HG03097 (cell line): Measurements from ENCODE around the gene SYNE1.
"Not testable (repeated sequence)": the region's sequence is repeated elsewhere in the genome, so short reads cannot be mapped to it uniquely, and the experiment has no call there.

Experiments used
- ATAC-seq: cut with Tn5 transposase; IDR thresholded peaks from one replicate; pipeline ENCODE4 v1.9.1; 2021; ENCODE audit not compliant: unreplicated experiment, low FRiP score

SYNE1 gene

GRCh38 chr6:152164957-152165356 lies 472.2 kb downstream of the SYNE1 start:
- ATAC-seq, result no peak

DNA sequence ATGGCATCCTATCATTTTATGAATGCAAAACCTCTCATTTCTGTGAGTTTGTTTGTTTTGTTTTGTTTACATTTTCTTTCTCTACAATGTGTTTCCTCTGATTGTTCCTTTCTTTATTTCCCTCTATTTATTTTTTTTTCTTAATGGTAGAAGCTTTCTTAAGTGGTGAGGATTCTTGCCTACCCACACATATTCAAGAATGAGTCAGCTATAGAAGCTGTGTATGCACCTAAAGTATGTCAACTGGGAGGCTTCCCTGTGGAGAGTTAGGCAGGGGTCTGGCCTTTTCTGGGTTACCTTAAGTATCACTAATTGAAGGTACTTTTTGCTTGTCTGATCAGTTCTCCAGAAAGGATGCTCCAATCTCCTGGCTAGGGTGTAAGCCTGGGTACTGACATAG lies 475.7 kb downstream of the SYNE1 start:
- no peak for ATAC-seq

GRCh38 chr6:152160346-152160745 lies 476.8 kb downstream of the SYNE1 start:
- ATAC-seq, result peak; percentile 98

GRCh38 chr6:152155792-152156191 lies 481.4 kb downstream of the SYNE1 start:
- ATAC-seq, result no peak

DNA sequence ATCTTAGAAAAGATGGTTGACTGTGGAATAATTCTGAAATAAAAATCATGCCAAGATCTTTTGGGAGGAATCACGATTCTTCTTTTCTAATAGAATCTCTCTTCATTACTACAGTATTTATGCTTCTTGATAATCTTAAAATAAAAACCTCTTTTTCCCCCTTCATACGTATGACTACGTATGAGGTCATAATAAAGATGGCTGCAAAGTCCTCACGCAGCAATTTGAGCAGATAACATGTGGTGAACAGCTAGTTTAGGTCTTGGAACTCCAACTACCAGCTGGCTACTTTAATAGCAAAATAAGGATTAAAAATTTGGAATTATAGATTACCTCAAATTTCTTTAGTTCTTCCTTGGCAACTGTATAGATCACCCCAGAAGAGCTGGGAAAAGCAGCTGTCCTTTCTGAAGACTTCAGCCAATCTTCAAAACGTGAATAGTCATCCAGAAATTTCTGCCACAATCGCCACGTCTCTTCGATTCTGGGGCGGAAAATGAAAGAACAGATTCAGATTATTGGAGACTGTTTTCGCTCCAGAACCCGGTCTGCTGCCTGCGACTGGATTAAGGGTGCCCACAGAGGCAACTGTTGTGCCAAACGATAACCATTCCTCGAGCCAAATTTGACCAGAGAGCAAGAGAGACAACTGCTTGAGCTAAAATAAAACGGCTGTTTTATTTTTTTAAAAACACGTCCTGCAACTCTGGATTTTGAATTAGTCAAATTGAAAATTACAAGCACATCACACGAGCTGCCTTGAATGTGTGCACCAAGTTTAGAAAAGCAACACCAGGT lies 482.4 kb downstream of the SYNE1 start:
- no peak for ATAC-seq

DNA sequence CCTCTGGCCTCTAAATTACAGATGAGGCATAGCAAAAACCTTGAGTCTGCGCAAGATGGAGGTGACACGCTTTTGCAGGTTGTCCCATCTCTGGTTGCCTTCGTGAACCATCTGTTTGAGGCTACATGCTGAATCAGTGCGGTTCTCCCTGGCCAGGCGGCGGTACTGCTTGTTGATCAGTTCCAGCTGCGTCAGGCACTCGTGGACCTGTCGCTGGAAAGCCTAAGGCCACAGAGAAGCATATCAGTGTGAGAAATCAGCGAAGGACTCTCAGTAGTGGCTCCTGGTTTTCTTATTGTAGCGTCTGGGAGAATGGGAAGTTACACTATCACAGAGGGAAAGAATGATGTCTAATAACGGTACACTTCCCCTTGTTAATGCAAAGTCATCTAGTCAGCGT lies 485.2 kb downstream of the SYNE1 start:
- no peak for ATAC-seq

- no peak for ATAC-seq
These were observed 487.0 kb downstream of the SYNE1 start for GRCh38 chr6:152150196-152150595.

- no peak for ATAC-seq
These were observed 488.8 kb downstream of the SYNE1 start for GRCh38 chr6:152148412-152148811.

DNA sequence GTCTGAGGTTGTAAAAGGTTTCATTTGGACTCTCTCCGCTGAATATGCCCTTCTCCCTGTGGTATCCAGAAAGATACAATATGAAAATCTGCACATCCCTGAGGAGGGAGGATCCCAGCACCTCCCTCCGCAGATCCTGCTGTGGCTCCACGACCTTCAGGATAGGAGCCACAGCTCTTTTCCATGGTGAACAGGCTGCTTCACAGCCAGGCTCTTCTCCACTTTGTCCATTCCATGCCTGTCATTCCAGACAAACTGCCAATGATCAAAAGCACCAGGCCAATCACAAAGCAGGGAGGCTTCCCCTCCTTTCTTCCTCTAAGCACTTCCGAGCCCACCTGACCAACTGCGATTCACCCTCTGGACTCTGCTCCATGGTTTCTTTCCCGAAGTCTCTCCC lies 489.9 kb downstream of the SYNE1 start:
- no peak for ATAC-seq

DNA sequence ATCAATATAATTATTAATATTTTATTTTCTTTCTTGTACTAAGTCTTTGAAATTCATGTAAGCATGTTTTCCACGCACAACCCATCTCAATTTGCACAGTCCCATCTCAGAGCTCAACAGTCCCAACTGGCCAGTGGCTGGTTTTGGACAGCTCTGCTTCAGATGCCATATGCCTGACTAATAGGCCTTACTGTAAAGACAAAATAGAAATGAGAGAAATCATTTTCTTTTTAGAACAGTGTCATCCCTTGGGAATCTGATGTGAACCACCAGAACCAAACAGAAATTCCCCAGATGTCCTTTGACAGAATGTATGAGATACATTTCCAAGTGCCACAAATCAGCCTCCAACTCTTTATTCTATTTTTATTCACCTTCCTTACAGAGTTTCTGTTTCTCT lies 490.8 kb downstream of the SYNE1 start:
- no peak for ATAC-seq

DNA sequence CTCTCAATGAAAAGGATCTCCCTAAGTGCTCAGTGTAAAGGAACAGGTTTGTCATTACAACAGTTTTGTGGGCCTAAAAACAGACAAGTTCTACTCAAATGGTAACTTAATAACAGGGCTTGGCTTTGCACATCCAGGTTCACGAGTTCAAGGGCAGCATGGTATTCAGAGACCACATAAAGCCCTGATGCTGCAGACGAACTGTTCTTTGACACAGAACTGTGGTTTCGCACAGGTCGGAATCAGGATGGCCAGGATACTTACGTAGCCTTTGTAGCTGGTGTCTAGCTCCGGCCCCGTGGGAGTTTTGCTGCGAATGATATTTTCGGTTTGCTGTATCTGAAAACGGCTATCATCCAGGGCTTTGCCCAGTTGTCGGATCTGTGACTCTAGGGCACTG lies 493.8 kb downstream of the SYNE1 start:
- no peak for ATAC-seq

DNA sequence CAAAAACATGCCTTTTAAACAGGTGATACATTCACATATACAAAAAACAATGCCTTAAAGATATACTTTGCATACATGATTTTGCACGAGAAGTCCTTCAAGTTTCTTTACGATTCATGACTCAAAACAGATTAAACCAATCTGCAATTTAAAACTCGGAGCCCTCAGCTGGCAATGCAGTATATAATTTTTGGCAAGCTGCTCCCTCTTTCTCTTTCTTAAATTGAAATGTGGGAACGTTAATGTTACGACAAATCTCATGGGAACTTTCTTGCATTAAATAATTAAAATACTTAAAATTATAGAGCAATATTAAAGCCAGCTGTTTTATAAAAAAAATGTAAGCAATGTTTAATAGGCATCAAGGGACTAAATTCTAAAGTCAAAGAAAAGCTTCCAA lies 495.1 kb downstream of the SYNE1 start:
- no peak for ATAC-seq

GRCh38 chr6:152138344-152138743 lies 498.8 kb downstream of the SYNE1 start:
- not testable (repeated sequence) for ATAC-seq

DNA sequence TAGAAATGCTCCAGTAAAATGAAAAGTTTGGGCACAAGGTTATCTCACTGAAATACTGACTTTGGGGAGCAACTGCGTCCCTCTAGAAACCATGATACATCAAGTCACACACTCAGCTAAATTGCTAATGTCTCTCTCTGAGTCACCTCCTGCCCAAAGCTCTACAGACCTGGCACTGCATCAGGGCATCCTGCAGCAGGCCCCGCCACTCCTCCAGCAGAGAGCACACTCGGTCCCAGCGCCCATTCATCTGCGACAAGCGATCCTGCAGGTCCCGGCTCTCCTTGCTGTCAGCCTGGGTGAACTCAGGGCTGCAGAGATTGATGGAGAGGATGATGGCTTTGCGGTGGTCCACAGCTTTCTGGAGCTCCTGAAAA lies 500.7 kb downstream of the SYNE1 start:
- no peak for ATAC-seq

- ATAC-seq, result no peak
These were observed 501.3 kb downstream of the SYNE1 start for GRCh38 chr6:152135755-152136448.

- no peak for ATAC-seq
These were observed 506.7 kb downstream of the SYNE1 start for GRCh38 chr6:152130441-152130840.

DNA sequence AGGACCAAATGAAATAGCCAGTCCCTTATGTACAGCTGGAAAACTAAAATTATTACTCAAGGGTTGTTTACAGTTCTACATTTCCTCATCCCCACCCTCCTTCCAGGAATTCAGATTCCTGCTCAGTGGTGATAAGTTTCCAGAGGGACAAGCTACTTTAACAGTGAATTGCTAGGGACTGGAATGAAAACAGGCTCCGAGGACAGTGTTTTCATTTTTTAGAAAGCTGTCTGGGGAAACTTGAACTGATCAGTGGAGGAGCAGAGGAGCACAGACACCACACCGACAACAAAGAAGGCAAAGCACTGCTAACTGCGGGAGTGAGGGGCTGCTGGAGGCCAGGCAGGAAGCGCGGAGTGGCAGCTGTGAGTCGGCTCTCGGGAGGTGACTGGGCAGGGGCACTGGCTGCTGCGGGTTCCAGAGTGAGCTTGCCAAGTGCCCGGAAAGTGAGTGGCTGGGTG lies 507.4 kb downstream of the SYNE1 start:
- ATAC-seq, result no peak

DNA sequence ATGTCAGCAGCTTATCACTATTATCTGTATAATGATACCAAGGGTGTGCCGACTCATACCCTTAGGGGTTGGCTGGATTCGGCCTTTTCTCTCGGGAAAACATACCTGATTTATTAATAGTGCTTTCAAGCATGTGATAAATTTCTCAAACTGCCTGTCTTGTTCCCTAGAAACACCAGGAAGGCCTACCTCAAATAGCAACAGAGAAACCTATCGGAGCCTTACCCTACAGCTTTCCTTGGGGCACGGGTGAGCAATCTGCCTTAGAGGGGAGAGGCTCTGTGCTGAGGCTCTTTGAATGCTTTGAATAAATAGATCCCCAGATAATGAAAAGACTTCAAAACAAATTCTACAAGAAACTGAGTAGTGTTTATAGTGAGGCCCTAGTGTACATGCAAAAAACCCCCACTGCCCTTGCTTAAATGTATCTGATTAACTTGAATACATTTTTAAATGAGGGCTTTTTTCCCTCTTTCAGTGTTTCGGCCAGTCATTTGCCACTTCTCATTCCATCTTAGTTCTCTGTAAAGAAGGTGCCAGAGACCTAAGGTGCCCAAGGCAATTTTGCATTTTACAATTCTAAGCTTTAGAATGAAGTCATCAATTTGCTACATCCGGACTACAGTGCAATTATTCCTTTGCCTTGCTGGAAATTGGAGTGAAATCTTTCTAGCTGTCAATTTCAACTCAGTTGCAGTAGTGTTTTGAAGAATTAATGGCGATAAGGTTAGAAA lies 509.6 kb downstream of the SYNE1 start:
- no peak for ATAC-seq

GRCh38 chr6:152124429-152125074 lies 512.6 kb downstream of the SYNE1 start:
- ATAC-seq, result no peak

GRCh38 chr6:152123076-152123475 lies 514.1 kb downstream of the SYNE1 start:
- no peak for ATAC-seq

DNA sequence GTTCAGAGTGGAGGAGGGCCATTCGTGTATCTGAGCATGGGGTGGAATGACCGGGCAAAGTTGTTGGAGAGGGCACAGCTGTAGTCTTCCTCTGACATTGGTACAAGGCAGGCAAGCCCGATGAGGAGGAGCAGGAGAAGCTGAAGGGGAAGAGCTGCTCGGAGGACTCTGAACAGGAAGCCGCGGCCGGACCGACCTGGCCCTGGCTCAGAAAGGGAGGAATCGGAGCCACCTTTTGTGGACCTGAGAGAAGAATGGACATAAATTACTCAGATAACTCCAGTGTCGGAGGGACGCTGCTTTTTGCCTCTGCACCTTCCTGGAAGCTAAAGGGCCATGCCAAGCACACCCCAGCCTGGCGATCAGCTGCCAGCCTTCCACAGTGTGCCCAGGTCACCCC lies 514.7 kb downstream of the SYNE1 start:
- no peak for ATAC-seq
